Thyroid gland (tissue), 4 donors: ENCODE data around the gene IFT88.

Experiments used
- CTCF ChIP-seq, 6 experiments: fragments of 200-600 bp in 3 of 6; fragments of 450-650 bp in 3 of 6; sonication (generic) in 3 of 6; IDR thresholded peaks; one replicate each; pipeline ENCODE4 v1.5.1; 2016 to 2019; ENCODE audit warnings: antibody characterized with exemption in 6 of 6, mild to moderate bottlenecking in 2 of 6, inconsistent platforms in 1 of 6, moderate library complexity in 1 of 6
- POLR2A ChIP-seq, 2 donors: fragments of 450-650 bp; IDR thresholded peaks; one replicate each; pipeline ENCODE4 v1.6.1; 2017; ENCODE audit warnings: antibody characterized with exemption in 2 of 2, mild to moderate bottlenecking in 2 of 2, moderate library complexity in 1 of 2

- TF ChIP-seq POLR2A (IDR thresholded peaks at IDR 0.05) (no peak), CTCF (IDR thresholded peaks at IDR 0.05) (no peak)
These were observed 109.3 kb downstream of the IFT88 start for GRCh38 chr13:20676213-20676612.
